ENCODE results near the gene TSPAN6. TPM values are rescaled to one million over a fixed set of nuclear protein-coding genes. Genes with fewer than 3 reads are reported as not detected.

Gene TSPAN6
- total RNA-seq, 5 donors from 2014 or later (not counting 1 experiment from before 2014, with no cell fraction given): 0.91 to 2.1 (median 1.6) TPM

DNA sequence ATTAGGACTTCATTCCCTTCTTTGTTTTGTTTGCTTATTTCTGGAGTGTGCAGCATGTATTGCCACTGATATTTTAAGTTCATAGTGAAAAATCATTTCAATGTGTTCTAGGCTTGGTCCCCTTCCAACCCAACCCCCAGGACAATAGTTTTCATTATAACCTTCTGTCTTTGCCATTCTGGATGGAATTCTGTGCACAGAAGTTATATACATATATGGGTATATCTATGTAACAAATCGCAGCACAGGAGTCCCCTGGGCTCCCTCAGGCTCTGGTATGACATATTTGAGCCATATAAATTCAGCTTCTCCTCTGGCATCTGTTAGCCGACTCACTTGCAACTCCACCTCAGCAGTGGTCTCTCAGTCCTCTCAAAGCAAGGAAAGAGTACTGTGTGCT is 52.0 kb downstream of the TSPAN6 start, which contains the start of gene TNMD:
Gene TNMD (plus strand): TSS at position 326 of the 400 bp plus-strand sequence. CDS start 83 bp downstream, outside the sequence.
- no peaks in the 10 kb centered on the region for H3K9me3 ChIP-seq
- WGBS (ENCODE audit: insufficient coverage): no CpG with 5 or more reads among the region's 2 CpGs
- Mint-ChIP-seq H3K4me3 (no peak within 1 kb of the TSS), H3K27ac (no peak within 1 kb of the TSS), H3K27me3 (peaks cover 9 to 42% of the 10 kb centered on the region in 2 donors), H3K36me3 (no peaks in the 10 kb centered on the region), H3K9me3 (no peaks in the 10 kb centered on the region), H3K4me1 (no peaks in the 10 kb centered on the region)
- no peaks in the 10 kb centered on the region for H3K4me1 ChIP-seq (ENCODE audit: control insufficient read depth in 1 of 2, extremely low read depth in 1 of 2, insufficient read depth in 2 of 2, low read length in 2 of 2)
- ATAC-seq (replicated peaks in 1 of 4) (no peak), DNase-seq (no peak)
- ChIA-PET POLR2A (no interaction called here), CTCF (no interaction called here)
- no peak within 1 kb of the TSS for H3K27ac ChIP-seq (ENCODE audit: low read length)
- H3K36me3 ChIP-seq (ENCODE audit: control insufficient read depth in 2 of 2, extremely low read depth in 1 of 2, insufficient read depth in 1 of 2, low read length in 1 of 2): no peaks in the 10 kb centered on the region
- no peak within 1 kb of the TSS for H3K4me3 ChIP-seq (ENCODE audit: control insufficient read depth in 1 of 2, extremely low read depth in 1 of 2, low read length in 1 of 2)
- H3K27me3 ChIP-seq (replicated peaks in 1 of 2; ENCODE audit: control insufficient read depth in 2 of 2, extremely low read depth in 1 of 2, insufficient read depth in 2 of 2, low read length in 1 of 2): no peaks in the 10 kb centered on the region

Other genes starting within 250 kb of the TSPAN6 start
- gene PCDH19, start 226.5 kb downstream of the TSPAN6 start, total RNA-seq: under 1 TPM in 2 of 5 donors, not detected in 3; 0.03 to 0.05 TPM
- gene TNMD, start 51.9 kb downstream of the TSPAN6 start, total RNA-seq: not detected
- gene SRPX2, start 7.4 kb upstream of the TSPAN6 start, total RNA-seq: under 1 TPM in 1 of 5 donors, not detected in 4; 0.18 TPM
- under 1 TPM in 4 of 5 donors, not detected in 1; 0.12 to 0.82 (median 0.29) TPM for gene SYTL4, start 95.3 kb upstream of the TSPAN6 start, total RNA-seq
- gene CSTF2, start 183.6 kb upstream of the TSPAN6 start, total RNA-seq: 10 to 100 TPM in 4 of 5 donors, 1 to 10 TPM in 1; 9.3 to 17.7 (median 15.0) TPM
- gene NOX1, start 237.6 kb upstream of the TSPAN6 start, total RNA-seq: not detected

All from T-cell (primary cell).